GM20431 (cell line): Measurements from ENCODE around the gene GRIK3.

Experiments
- in situ Hi-C: fragments of 300-500 bp; cut with MseI, MboI; formaldehyde crosslinking; loops from one replicate; pipeline ENCODE4 v1.15.0; 2020; ENCODE audit warnings: low sequenced_read_pairs; ENCODE audit not compliant: unreplicated experiment

GRIK3 gene

GRCh38 chr1:37018510-37018909 lies 15.8 kb downstream of the GRIK3 start:
- in situ Hi-C loops = no loop called here

- in situ Hi-C loops = no loop called here
Observed at GRCh38 chr1:37017720-37018119, 16.6 kb downstream of the GRIK3 start.

GRCh38 chr1:37016121-37016520 lies 18.2 kb downstream of the GRIK3 start:
- in situ Hi-C loops = no loop called here

GRCh38 chr1:37015713-37016112 lies 18.6 kb downstream of the GRIK3 start:
- in situ Hi-C loops = no loop called here

GRCh38 chr1:37012226-37012625 lies 22.1 kb downstream of the GRIK3 start:
- in situ Hi-C loops = no loop called here

GRCh38 chr1:37010011-37010410 lies 24.3 kb downstream of the GRIK3 start:
- in situ Hi-C loops = no loop called here

- in situ Hi-C loops = no loop called here
Observed at GRCh38 chr1:37009521-37009920, 24.8 kb downstream of the GRIK3 start.

GRCh38 chr1:37006132-37006868 lies 28.0 kb downstream of the GRIK3 start:
- in situ Hi-C loops = no loop called here

GRCh38 chr1:37002898-37003297 lies 31.4 kb downstream of the GRIK3 start:
- in situ Hi-C loops = no loop called here

- in situ Hi-C loops = no loop called here
Observed at GRCh38 chr1:37001703-37002102, 32.6 kb downstream of the GRIK3 start.

- in situ Hi-C loops = no loop called here
Observed at GRCh38 chr1:36996106-36996505, 38.2 kb downstream of the GRIK3 start.

GRCh38 chr1:36994868-36995267 lies 39.4 kb downstream of the GRIK3 start:
- in situ Hi-C loops = no loop called here

- in situ Hi-C loops = no loop called here
Observed at GRCh38 chr1:36994294-36994693, 40.0 kb downstream of the GRIK3 start.

- in situ Hi-C loops = no loop called here
Observed at GRCh38 chr1:36992139-36992943, 42.0 kb downstream of the GRIK3 start.

GRCh38 chr1:36991551-36991950 lies 42.8 kb downstream of the GRIK3 start:
- in situ Hi-C loops = no loop called here

- in situ Hi-C loops = no loop called here
Observed at GRCh38 chr1:36990928-36991327, 43.4 kb downstream of the GRIK3 start.

- in situ Hi-C loops = no loop called here
Observed at GRCh38 chr1:36989241-36989640, 45.1 kb downstream of the GRIK3 start.

GRCh38 chr1:36988741-36989193 lies 45.5 kb downstream of the GRIK3 start:
- in situ Hi-C loops = no loop called here

GRCh38 chr1:36988321-36988720 lies 46.0 kb downstream of the GRIK3 start:
- in situ Hi-C loops = no loop called here

- in situ Hi-C loops = no loop called here
Observed at GRCh38 chr1:36987276-36987675, 47.0 kb downstream of the GRIK3 start.

GRCh38 chr1:36986241-36986985 lies 47.9 kb downstream of the GRIK3 start:
- in situ Hi-C loops = no loop called here
